Astrocyte (in vitro differentiated cells and primary cell): ENCODE data around the gene MBD2. TPM values are rescaled to one million over a fixed set of nuclear protein-coding genes. Genes with fewer than 3 reads are reported as not detected.

Source experiments
- DNase-seq: peaks from one replicate; pipeline ENCODE4 v3.0.0-alpha.2; 2010; ENCODE audit warnings: low read depth
- FAIRE-seq: peaks from 2 replicates; lab custom pipeline; 2011; peaks lifted over from hg19 to GRCh38; lab: Jason Lieb, UNC
- H2AFZ ChIP-seq: 2 replicates; pipeline ENCODE4 v1.6.0; 2012; ENCODE audit warnings: low read depth, low read length, inconsistent platforms
- H3K27ac ChIP-seq: 2 replicates; pipeline ENCODE4 v1.5.1; 2011; ENCODE audit warnings: low read depth, low read length, inconsistent platforms
- H3K27me3 ChIP-seq: 2 replicates; pipeline ENCODE4 v1.6.0; 2011; ENCODE audit warnings: low read length, inconsistent platforms; ENCODE audit not compliant: insufficient read depth
- H3K36me3 ChIP-seq: 2 replicates; pipeline ENCODE4 v1.5.1; 2011; ENCODE audit warnings: low read length, inconsistent platforms; ENCODE audit not compliant: insufficient read depth
- H3K4me1 ChIP-seq: 2 replicates; pipeline ENCODE4 v1.5.1; 2011; ENCODE audit warnings: low read length, inconsistent platforms; ENCODE audit not compliant: insufficient read depth
- H3K4me2 ChIP-seq: 2 replicates; pipeline ENCODE4 v1.6.0; 2012; ENCODE audit warnings: low read length, inconsistent platforms
- H3K4me3 ChIP-seq: 2 replicates; pipeline ENCODE4 v1.5.1; 2011; ENCODE audit warnings: low read depth, mild to moderate bottlenecking, low read length, inconsistent platforms; ENCODE audit not compliant: insufficient read depth
- H3K79me2 ChIP-seq: 2 replicates; pipeline ENCODE4 v1.6.0; 2012; ENCODE audit warnings: mild to moderate bottlenecking, low read length, inconsistent platforms; ENCODE audit not compliant: insufficient read depth
- H3K9ac ChIP-seq: 2 replicates; pipeline ENCODE4 v1.6.0; 2012; ENCODE audit warnings: mild to moderate bottlenecking, low read length, inconsistent platforms
- H3K9me3 ChIP-seq: 2 replicates; pipeline ENCODE4 v1.5.1; 2012; ENCODE audit warnings: low read depth, mild to moderate bottlenecking, low read length, inconsistent platforms; ENCODE audit not compliant: insufficient read depth
- H4K20me1 ChIP-seq: 2 replicates; pipeline ENCODE4 v1.6.0; 2012; ENCODE audit warnings: low read length, inconsistent platforms; ENCODE audit not compliant: insufficient read depth
- H3K27ac Mint-ChIP-seq: one replicate; pipeline ENCODE4 v1.8.0; 2021; ENCODE audit warnings: mild to moderate bottlenecking, mixed read lengths; ENCODE audit not compliant: unreplicated experiment
- H3K27me3 Mint-ChIP-seq: one replicate; pipeline ENCODE4 v1.8.0; 2021; ENCODE audit warnings: low read depth, mixed read lengths; ENCODE audit not compliant: unreplicated experiment
- H3K36me3 Mint-ChIP-seq: one replicate; pipeline ENCODE4 v1.8.0; 2021; ENCODE audit warnings: low read depth, mixed read lengths; ENCODE audit not compliant: unreplicated experiment
- H3K4me1 Mint-ChIP-seq: one replicate; pipeline ENCODE4 v1.8.0; 2021; ENCODE audit warnings: low read depth, mixed read lengths; ENCODE audit not compliant: unreplicated experiment
- H3K4me3 Mint-ChIP-seq: one replicate; pipeline ENCODE4 v1.8.0; 2021; ENCODE audit warnings: mild to moderate bottlenecking, moderate library complexity, mixed read lengths; ENCODE audit not compliant: unreplicated experiment
- H3K9me3 Mint-ChIP-seq: one replicate; pipeline ENCODE4 v1.8.0; 2021; ENCODE audit warnings: mild to moderate bottlenecking, mixed read lengths; ENCODE audit not compliant: unreplicated experiment
- EZH2 ChIP-seq: IDR thresholded peaks from 2 replicates; pipeline ENCODE4 v1.6.1; 2012; ENCODE audit warnings: mild to moderate bottlenecking, low read length, inconsistent platforms; ENCODE audit not compliant: insufficient read depth
- total RNA-seq: library from RNA; stranded (reverse); gene quantifications from 2 replicates; pipeline ENCODE4 v1.2.1, GENCODE V29; 2021
- TF ChIP-seq, protein P1 (sequence below): IDR thresholded peaks from 2 replicates; pipeline ENCODE4 v1.5.1; 2011; ENCODE audit warnings: low read depth, mild to moderate bottlenecking, inconsistent platforms, low read length, moderate library complexity; ENCODE audit not compliant: insufficient read depth

The MBD2 gene
- total RNA-seq, 1 donor from 2014 or later = 53.1 TPM

DNA sequence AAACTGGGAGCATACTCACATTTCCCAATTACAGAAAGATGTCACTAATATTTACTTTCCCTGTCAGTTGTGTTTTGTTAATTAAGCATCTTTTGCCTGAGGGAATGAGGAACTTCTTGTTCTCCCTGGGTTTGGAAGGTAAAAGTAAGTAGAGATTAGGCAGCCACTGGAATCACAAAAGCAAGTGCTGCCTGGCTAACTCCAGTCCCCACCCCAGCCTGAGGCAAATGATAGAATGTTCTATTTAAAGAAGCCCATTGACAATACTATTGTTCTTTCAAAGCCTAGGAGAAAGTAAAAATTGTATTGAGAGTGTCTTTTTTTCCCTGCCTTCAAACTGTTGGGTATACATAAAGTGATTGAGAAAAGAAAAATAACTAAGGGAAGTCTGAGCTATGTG lies 93.8 kb downstream of the MBD2 start:
- Histone ChIP-seq H2AFZ (no peak overlapping the region), H3K36me3 (no peaks in the 10 kb centered on the region), H3K9me3 (no peaks in the 10 kb centered on the region), H3K9ac (no peak overlapping the region), H3K79me2 (no peaks in the 10 kb centered on the region), H3K27ac (no peak overlapping the region), H3K4me3 (no peak overlapping the region), H3K4me2 (no peak overlapping the region), H3K4me1 (no peaks in the 10 kb centered on the region), H4K20me1 (no peaks in the 10 kb centered on the region), H3K27me3 (no peaks in the 10 kb centered on the region)
- H3K9me3 Mint-ChIP-seq = peaks cover 2% of the 10 kb centered on the region
- FAIRE-seq (no peak), DNase-seq (no peak)
- no peaks in the 10 kb centered on the region for H3K27me3 Mint-ChIP-seq
- peaks cover 2% of the 10 kb centered on the region for H3K36me3 Mint-ChIP-seq
- peaks cover 22% of the 10 kb centered on the region for H3K4me1 Mint-ChIP-seq
- peak overlapping the region; percentile 54 for H3K27ac Mint-ChIP-seq
- no peak overlapping the region for H3K4me3 Mint-ChIP-seq
- no peak for TF ChIP-seq EZH2
- TF ChIP-seq, protein P1, sequence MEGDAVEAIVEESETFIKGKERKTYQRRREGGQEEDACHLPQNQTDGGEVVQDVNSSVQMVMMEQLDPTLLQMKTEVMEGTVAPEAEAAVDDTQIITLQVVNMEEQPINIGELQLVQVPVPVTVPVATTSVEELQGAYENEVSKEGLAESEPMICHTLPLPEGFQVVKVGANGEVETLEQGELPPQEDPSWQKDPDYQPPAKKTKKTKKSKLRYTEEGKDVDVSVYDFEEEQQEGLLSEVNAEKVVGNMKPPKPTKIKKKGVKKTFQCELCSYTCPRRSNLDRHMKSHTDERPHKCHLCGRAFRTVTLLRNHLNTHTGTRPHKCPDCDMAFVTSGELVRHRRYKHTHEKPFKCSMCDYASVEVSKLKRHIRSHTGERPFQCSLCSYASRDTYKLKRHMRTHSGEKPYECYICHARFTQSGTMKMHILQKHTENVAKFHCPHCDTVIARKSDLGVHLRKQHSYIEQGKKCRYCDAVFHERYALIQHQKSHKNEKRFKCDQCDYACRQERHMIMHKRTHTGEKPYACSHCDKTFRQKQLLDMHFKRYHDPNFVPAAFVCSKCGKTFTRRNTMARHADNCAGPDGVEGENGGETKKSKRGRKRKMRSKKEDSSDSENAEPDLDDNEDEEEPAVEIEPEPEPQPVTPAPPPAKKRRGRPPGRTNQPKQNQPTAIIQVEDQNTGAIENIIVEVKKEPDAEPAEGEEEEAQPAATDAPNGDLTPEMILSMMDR = no peak

DNA sequence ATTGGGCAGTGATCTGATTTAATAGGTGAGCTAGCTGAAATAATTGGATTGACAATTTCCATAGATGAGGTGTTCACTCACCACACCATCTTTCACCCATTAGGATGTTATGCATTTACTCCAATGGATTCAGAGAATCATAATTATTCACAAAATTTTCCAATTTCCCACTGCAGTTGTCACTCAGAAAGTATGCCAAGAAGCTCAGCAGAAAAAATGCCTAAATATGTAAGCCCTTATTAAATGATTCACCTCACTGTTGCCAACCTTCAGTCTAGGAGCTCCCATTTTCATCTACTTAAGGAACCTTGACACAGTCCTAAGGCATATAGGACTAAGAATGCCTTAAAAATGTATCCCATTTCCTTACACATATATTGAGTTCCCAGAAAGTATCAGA lies 94.3 kb downstream of the MBD2 start:
- no peak overlapping the region for H3K4me3 Mint-ChIP-seq
- no peaks in the 10 kb centered on the region for H3K27me3 Mint-ChIP-seq
- peaks cover 2% of the 10 kb centered on the region for H3K36me3 Mint-ChIP-seq
- H2AFZ ChIP-seq = no peak overlapping the region
- no peak overlapping the region for H3K4me2 ChIP-seq
- H3K9ac ChIP-seq = no peak overlapping the region
- H3K27me3 ChIP-seq = no peaks in the 10 kb centered on the region
- no peak overlapping the region for H3K4me3 ChIP-seq
- H3K36me3 ChIP-seq = no peaks in the 10 kb centered on the region
- H3K79me2 ChIP-seq = no peaks in the 10 kb centered on the region
- no peaks in the 10 kb centered on the region for H4K20me1 ChIP-seq
- peaks cover 22% of the 10 kb centered on the region for H3K4me1 Mint-ChIP-seq
- H3K9me3 ChIP-seq = no peaks in the 10 kb centered on the region
- H3K27ac Mint-ChIP-seq = no peak overlapping the region
- H3K9me3 Mint-ChIP-seq = peaks cover 2% of the 10 kb centered on the region
- peak; percentile 62 for FAIRE-seq
- no peaks in the 10 kb centered on the region for H3K4me1 ChIP-seq
- DNase-seq = no peak
- no peak overlapping the region for H3K27ac ChIP-seq
- no peak for TF ChIP-seq EZH2
- TF ChIP-seq, protein P1 = no peak

DNA sequence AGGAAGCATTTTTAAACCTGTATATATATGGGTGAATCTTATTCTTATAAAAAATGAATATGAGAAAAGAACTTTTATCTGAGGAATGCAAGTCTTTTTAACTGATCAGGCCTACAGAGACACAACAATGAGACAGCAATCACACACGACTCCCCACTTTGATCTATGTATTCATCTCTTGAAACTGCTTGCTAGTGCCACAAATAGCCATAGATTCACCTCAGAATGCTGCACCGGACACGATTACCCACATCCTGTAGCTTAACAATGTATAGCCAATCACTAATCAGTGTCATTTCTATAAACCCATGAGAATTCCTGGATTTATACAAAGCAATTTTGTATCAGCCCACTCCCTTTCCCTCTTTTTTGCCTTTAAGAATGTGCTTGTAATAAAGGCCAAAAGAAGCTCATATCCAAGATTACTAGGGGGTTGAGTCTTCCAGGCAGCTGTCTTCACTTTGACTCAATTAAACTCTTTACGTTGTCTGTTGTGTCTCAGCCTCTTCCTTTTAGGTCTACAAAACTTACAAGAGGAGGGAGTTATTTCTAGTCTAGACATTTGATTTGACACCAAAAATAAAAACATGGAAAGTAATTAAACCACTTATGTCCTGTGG lies 94.9 kb downstream of the MBD2 start:
- Histone ChIP-seq H2AFZ (no peak overlapping the region), H3K79me2 (no peaks in the 10 kb centered on the region), H3K4me1 (no peaks in the 10 kb centered on the region), H3K4me3 (no peak overlapping the region), H3K36me3 (no peaks in the 10 kb centered on the region), H4K20me1 (no peaks in the 10 kb centered on the region), H3K9ac (no peak overlapping the region), H3K9me3 (no peaks in the 10 kb centered on the region), H3K27me3 (no peaks in the 10 kb centered on the region), H3K27ac (no peak overlapping the region), H3K4me2 (no peak overlapping the region)
- Mint-ChIP-seq H3K27me3 (no peaks in the 10 kb centered on the region), H3K9me3 (peaks cover 2% of the 10 kb centered on the region), H3K4me3 (no peak overlapping the region), H3K36me3 (peaks cover 2% of the 10 kb centered on the region), H3K27ac (no peak overlapping the region), H3K4me1 (peaks cover 22% of the 10 kb centered on the region)
- no peak for TF ChIP-seq EZH2
- TF ChIP-seq, protein P1 = no peak
- DNase-seq (no peak), FAIRE-seq (no peak)
